ENCODE data around the gene LNX1. TPM values are rescaled to one million over a fixed set of nuclear protein-coding genes. Genes with fewer than 3 reads are reported as not detected.

Gene LNX1
- total RNA-seq, 1 experiment from 2014 or later: 9.3 TPM

DNA sequence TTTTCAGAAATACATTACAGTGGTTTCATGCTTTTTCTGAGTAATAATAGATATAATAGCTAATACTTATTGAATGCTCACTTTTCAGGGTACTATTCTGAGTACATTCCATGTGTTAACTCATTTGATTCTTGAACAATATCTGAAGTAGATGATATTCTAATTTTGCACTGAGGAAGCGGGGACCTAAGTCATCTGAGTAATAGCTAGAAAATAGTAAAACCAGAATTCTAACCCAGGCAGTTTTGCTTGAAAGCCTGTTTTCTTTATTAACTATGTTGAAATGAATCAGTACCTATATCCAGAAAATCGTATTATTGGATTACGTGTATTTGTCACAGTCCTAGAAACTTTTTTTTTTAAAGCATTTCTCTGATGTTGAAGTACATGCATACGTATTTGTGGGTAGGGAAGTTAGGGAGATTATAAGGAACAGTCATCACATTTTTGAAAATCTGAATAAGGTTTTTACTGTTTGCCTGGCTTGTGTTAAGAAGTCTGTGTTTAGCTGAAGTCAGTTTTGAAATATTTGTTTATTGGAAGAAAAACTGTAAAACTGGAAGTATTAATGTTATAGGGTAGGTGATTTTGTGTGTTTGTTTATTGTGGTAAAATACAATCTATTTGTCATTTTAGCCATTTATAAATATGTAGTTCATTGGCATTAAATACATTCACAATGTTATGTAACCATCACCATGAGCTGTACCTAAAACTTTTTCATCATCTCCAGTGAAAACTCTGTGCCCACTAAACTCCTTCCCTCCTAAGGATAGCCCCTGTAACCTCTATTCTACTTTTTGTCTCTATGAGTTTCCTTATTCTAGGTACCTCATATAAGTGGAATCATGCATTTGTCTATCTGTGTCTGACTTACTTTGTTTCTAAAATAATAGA lies 158.5 kb downstream of the LNX1 start:
- TF ChIP-seq, protein P1, sequence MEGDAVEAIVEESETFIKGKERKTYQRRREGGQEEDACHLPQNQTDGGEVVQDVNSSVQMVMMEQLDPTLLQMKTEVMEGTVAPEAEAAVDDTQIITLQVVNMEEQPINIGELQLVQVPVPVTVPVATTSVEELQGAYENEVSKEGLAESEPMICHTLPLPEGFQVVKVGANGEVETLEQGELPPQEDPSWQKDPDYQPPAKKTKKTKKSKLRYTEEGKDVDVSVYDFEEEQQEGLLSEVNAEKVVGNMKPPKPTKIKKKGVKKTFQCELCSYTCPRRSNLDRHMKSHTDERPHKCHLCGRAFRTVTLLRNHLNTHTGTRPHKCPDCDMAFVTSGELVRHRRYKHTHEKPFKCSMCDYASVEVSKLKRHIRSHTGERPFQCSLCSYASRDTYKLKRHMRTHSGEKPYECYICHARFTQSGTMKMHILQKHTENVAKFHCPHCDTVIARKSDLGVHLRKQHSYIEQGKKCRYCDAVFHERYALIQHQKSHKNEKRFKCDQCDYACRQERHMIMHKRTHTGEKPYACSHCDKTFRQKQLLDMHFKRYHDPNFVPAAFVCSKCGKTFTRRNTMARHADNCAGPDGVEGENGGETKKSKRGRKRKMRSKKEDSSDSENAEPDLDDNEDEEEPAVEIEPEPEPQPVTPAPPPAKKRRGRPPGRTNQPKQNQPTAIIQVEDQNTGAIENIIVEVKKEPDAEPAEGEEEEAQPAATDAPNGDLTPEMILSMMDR (IDR thresholded peaks at IDR 0.05; ENCODE audit: insufficient read depth in 1 of 2, low read depth in 1 of 2, low read length in 1 of 2, severe bottlenecking in 1 of 2, unreplicated experiment in 1 of 2): no peak
- peaks cover 2% of the 10 kb centered on the region; the same call in 1 of the 2 replicates for H3K36me3 ChIP-seq (ENCODE audit: control insufficient read depth, insufficient read depth, low read length)
- ChIA-PET CTCF (no interaction called here), POLR2A (no interaction called here)
- BruUV-seq (replicated peaks): no TSS peak
- Mint-ChIP-seq H3K4me1 (ENCODE audit: low read depth, unreplicated experiment) (peaks cover 3% of the 10 kb centered on the region), H3K4me3 (ENCODE audit: unreplicated experiment) (no peak overlapping the region), H3K27me3 (ENCODE audit: insufficient read depth, unreplicated experiment) (no peaks in the 10 kb centered on the region), H3K9me3 (ENCODE audit: unreplicated experiment) (no peaks in the 10 kb centered on the region), H3K36me3 (ENCODE audit: insufficient read depth, unreplicated experiment) (peaks cover 64% of the 10 kb centered on the region), H3K27ac (ENCODE audit: unreplicated experiment) (no peak overlapping the region)
- intact Hi-C loops (cut with micrococcal nuclease; ENCODE audit: unreplicated experiment): no loop called here
- H3K27me3 ChIP-seq (replicated peaks; ENCODE audit: control insufficient read depth, insufficient read depth, low read length): no peaks in the 10 kb centered on the region
- DNase-seq: no peak
- H3K9me3 ChIP-seq: no peaks in the 10 kb centered on the region
- H3K4me1 ChIP-seq: no peaks in the 10 kb centered on the region; the same call in 1 of the 2 replicates
- H3K4me3 ChIP-seq (ENCODE audit: low read depth, low read length): no peak overlapping the region

DNA sequence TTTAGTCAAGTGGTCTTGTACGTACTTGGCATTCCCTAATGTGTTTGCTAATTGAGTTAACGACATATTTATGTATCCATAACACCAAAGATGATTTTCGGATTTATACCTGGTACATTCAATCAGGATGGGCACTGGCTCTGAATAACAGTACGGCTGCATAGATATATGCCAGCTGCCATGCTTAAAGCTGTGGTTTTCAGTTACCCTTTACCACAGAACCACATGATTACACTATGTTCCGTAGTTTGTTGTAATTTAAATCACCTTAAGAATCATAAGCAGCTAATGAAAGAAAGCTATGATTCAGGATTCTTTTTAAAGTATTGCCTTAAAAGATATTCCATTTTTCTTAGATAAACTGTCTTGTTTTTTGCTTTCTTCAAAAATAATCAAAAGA lies 160.2 kb downstream of the LNX1 start:
- no peaks in the 10 kb centered on the region for H3K9me3 ChIP-seq
- CTCF ChIA-PET: no interaction called here
- H3K4me1 Mint-ChIP-seq (ENCODE audit: low read depth, unreplicated experiment): peaks cover 4% of the 10 kb centered on the region
- DNase-seq: no peak
- peaks cover 51% of the 10 kb centered on the region for H3K36me3 Mint-ChIP-seq (ENCODE audit: insufficient read depth, unreplicated experiment)
- peaks cover 2% of the 10 kb centered on the region; the same call in 1 of the 2 replicates for H3K36me3 ChIP-seq (ENCODE audit: control insufficient read depth, insufficient read depth, low read length)
- H3K27ac Mint-ChIP-seq (ENCODE audit: unreplicated experiment): no peak overlapping the region
- H3K4me3 Mint-ChIP-seq (ENCODE audit: unreplicated experiment): no peak overlapping the region
- intact Hi-C loops (cut with micrococcal nuclease; ENCODE audit: unreplicated experiment): no loop called here
- BruUV-seq (replicated peaks): no TSS peak
- H3K27me3 Mint-ChIP-seq (ENCODE audit: insufficient read depth, unreplicated experiment): no peaks in the 10 kb centered on the region
- no peaks in the 10 kb centered on the region for H3K27me3 ChIP-seq (replicated peaks; ENCODE audit: control insufficient read depth, insufficient read depth, low read length)
- POLR2A ChIA-PET: no interaction called here
- no peaks in the 10 kb centered on the region; the same call in 1 of the 2 replicates for H3K4me1 ChIP-seq
- H3K9me3 Mint-ChIP-seq (ENCODE audit: unreplicated experiment): no peaks in the 10 kb centered on the region
- H3K4me3 ChIP-seq (ENCODE audit: low read depth, low read length): no peak overlapping the region
- TF ChIP-seq, protein P1 (IDR thresholded peaks at IDR 0.05; ENCODE audit: insufficient read depth in 1 of 2, low read depth in 1 of 2, low read length in 1 of 2, severe bottlenecking in 1 of 2, unreplicated experiment in 1 of 2): no peak

DNA sequence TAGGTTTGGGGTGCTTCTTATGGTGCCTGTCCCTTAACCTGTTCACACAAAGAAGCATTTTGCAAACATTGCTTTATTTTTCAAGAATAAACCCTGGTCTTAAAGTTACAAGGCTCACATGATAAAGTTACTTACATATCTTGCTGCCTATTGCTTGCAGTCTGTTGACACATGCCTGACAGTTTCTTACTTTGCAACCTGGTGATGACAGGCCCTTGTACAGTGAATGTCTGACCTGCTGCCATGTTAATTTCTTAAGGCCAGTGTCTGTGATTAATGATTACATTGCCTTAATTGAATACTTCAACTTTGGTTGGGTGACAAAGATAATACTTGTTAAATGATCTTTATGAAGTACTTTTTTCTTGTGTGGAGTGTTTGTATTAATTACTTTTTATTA lies 163.9 kb downstream of the LNX1 start:
- Mint-ChIP-seq H3K4me3 (ENCODE audit: unreplicated experiment) (no peak overlapping the region), H3K9me3 (ENCODE audit: unreplicated experiment) (no peaks in the 10 kb centered on the region), H3K36me3 (ENCODE audit: insufficient read depth, unreplicated experiment) (peaks cover 38% of the 10 kb centered on the region), H3K27ac (ENCODE audit: unreplicated experiment) (no peak overlapping the region), H3K4me1 (ENCODE audit: low read depth, unreplicated experiment) (peaks cover 4% of the 10 kb centered on the region), H3K27me3 (ENCODE audit: insufficient read depth, unreplicated experiment) (no peaks in the 10 kb centered on the region)
- BruUV-seq (replicated peaks): no TSS peak
- DNase-seq: no peak
- CTCF ChIA-PET: no interaction called here
- Histone ChIP-seq H3K4me3 (ENCODE audit: low read depth, low read length) (no peak overlapping the region), H3K27me3 (replicated peaks; ENCODE audit: control insufficient read depth, insufficient read depth, low read length) (no peaks in the 10 kb centered on the region), H3K9me3 (no peaks in the 10 kb centered on the region), H3K4me1 (no peaks in the 10 kb centered on the region; the same call in 1 of the 2 replicates), H3K36me3 (ENCODE audit: control insufficient read depth, insufficient read depth, low read length) (peaks cover 2% of the 10 kb centered on the region; the same call in 1 of the 2 replicates)
- intact Hi-C loops (cut with micrococcal nuclease; ENCODE audit: unreplicated experiment): no loop called here
- POLR2A ChIA-PET: no interaction called here
- TF ChIP-seq, protein P1 (IDR thresholded peaks at IDR 0.05; ENCODE audit: insufficient read depth in 1 of 2, low read depth in 1 of 2, low read length in 1 of 2, severe bottlenecking in 1 of 2, unreplicated experiment in 1 of 2): no peak
